Measurements from ENCODE around the gene KANSL1.
"Not testable (repeated sequence)": the region's sequence is repeated elsewhere in the genome, so short reads cannot be mapped to it uniquely, and the experiment has no call there.

KANSL1 gene

DNA sequence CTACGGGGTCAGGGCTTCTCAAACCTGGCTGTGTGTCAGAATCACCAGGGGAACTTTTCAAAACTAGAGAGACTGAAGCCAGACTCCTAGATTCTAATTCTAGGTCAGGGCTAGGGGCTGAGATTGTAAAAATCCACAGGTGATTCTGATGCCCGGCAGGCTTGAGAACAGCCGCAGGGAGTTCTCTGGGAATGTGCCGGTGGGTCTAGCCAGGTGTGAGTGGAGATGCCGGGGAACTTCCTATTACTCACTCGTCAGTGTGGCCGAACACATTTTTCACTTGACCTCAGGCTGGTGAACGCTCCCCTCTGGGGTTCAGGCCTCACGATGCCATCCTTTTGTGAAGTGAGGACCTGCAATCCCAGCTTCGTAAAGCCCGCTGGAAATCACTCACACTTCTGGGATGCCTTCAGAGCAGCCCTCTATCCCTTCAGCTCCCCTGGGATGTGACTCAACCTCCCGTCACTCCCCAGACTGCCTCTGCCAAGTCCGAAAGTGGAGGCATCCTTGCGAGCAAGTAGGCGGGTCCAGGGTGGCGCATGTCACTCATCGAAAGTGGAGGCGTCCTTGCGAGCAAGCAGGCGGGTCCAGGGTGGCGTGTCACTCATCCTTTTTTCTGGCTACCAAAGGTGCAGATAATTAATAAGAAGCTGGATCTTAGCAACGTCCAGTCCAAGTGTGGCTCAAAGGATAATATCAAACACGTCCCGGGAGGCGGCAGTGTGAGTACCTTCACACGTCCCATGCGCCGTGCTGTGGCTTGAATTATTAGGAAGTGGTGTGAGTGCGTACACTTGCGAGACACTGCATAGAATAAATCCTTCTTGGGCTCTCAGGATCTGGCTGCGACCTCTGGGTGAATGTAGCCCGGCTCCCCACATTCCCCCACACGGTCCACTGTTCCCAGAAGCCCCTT is 183.3 kb downstream of the KANSL1 start (continued):
- no peak for TF ChIP-seq PATZ1 (CRISPR knock-in tag; IDR thresholded peaks at IDR 0.05; ENCODE audit: borderline replicate concordance)

GRCh38 chr17:46008591-46008990 is 184.6 kb downstream of the KANSL1 start:
- no peak for ATAC-seq
- TF ChIP-seq OSR1 (CRISPR knock-in tag; IDR thresholded peaks at IDR 0.05) (no peak), ISL1 (CRISPR knock-in tag; IDR thresholded peaks at IDR 0.05) (no peak), CSDC2 (CRISPR knock-in tag; IDR thresholded peaks at IDR 0.05) (no peak), PATZ1 (CRISPR knock-in tag; IDR thresholded peaks at IDR 0.05; ENCODE audit: borderline replicate concordance) (no peak), CSRNP3 (CRISPR knock-in tag; IDR thresholded peaks at IDR 0.05) (no peak), PPARA (CRISPR knock-in tag; IDR thresholded peaks at IDR 0.05; ENCODE audit: borderline replicate concordance) (no peak), BACH2 (CRISPR knock-in tag; IDR thresholded peaks at IDR 0.05; ENCODE audit: borderline replicate concordance) (no peak), ESRRG (CRISPR knock-in tag; IDR thresholded peaks at IDR 0.05) (no peak), SNAI2 (CRISPR knock-in tag; IDR thresholded peaks at IDR 0.05) (no peak), ZNF565 (CRISPR knock-in tag; conservative IDR thresholded peaks at IDR 0.05; ENCODE audit: low read depth) (no peak), ZNF70 (CRISPR knock-in tag; IDR thresholded peaks at IDR 0.05) (no peak), ZNF8 (CRISPR knock-in tag; IDR thresholded peaks at IDR 0.05) (no peak), RARB (CRISPR knock-in tag; IDR thresholded peaks at IDR 0.05) (no peak), ZFP30 (CRISPR knock-in tag; IDR thresholded peaks at IDR 0.05) (no peak), TCF4 (CRISPR knock-in tag; IDR thresholded peaks at IDR 0.05; ENCODE audit: borderline replicate concordance) (no peak), GLIS3 (CRISPR knock-in tag; IDR thresholded peaks at IDR 0.05) (no peak), ZFP3 (CRISPR knock-in tag; IDR thresholded peaks at IDR 0.05) (no peak), TOX (CRISPR knock-in tag; IDR thresholded peaks at IDR 0.05; ENCODE audit: borderline replicate concordance) (no peak)
- TF ChIP-seq, protein P1, sequence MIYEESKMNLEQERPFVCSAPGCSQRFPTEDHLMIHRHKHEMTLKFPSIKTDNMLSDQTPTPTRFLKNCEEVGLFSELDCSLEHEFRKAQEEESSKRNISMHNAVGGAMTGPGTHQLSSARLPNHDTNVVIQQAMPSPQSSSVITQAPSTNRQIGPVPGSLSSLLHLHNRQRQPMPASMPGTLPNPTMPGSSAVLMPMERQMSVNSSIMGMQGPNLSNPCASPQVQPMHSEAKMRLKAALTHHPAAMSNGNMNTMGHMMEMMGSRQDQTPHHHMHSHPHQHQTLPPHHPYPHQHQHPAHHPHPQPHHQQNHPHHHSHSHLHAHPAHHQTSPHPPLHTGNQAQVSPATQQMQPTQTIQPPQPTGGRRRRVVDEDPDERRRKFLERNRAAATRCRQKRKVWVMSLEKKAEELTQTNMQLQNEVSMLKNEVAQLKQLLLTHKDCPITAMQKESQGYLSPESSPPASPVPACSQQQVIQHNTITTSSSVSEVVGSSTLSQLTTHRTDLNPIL (CRISPR knock-in tag; IDR thresholded peaks at IDR 0.05; ENCODE audit: low read depth), result no peak

DNA sequence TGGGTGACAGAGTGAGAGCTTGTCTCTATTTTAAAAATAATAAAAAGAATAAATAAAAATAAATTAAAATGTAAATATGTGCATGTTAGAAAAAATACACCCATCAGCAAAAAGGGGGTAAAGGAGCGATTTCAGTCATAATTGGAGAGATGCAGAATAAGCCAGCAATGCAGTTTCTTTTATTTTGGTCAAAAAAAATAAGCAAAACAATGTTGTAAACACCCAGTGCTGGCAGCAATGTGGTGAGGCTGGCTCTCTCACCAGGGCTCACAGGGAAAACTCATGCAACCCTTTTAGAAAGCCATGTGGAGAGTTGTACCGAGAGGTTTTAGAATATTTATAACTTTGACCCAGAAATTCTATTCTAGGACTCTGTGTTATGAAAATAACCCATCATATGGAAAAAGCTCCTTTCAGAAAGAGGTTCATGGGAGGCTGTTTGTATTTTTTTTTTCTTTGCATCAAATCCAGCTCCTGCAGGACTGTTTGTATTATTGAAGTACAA is 185.7 kb downstream of the KANSL1 start:
- no peak for TF ChIP-seq ARNTL (CRISPR knock-in tag; IDR thresholded peaks at IDR 0.05; ENCODE audit: borderline replicate concordance, low read depth)
- TF ChIP-seq OSR1 (CRISPR knock-in tag; IDR thresholded peaks at IDR 0.05), result no peak
- TF ChIP-seq ZFP3 (CRISPR knock-in tag; IDR thresholded peaks at IDR 0.05), result no peak
- no peak for TF ChIP-seq BACH2 (CRISPR knock-in tag; IDR thresholded peaks at IDR 0.05; ENCODE audit: borderline replicate concordance)
- no peak for TF ChIP-seq TOX (CRISPR knock-in tag; IDR thresholded peaks at IDR 0.05; ENCODE audit: borderline replicate concordance)
- TF ChIP-seq, protein P1 (CRISPR knock-in tag; IDR thresholded peaks at IDR 0.05; ENCODE audit: low read depth), result no peak
- no peak for TF ChIP-seq CSDC2 (CRISPR knock-in tag; IDR thresholded peaks at IDR 0.05)
- TF ChIP-seq PPARA (CRISPR knock-in tag; IDR thresholded peaks at IDR 0.05; ENCODE audit: borderline replicate concordance), result no peak
- TF ChIP-seq ESRRG (CRISPR knock-in tag; IDR thresholded peaks at IDR 0.05), result no peak
- TF ChIP-seq TCF4 (CRISPR knock-in tag; IDR thresholded peaks at IDR 0.05; ENCODE audit: borderline replicate concordance), result no peak
- TF ChIP-seq ISL1 (CRISPR knock-in tag; IDR thresholded peaks at IDR 0.05), result no peak
- no peak for TF ChIP-seq ZNF70 (CRISPR knock-in tag; IDR thresholded peaks at IDR 0.05)
- no peak for TF ChIP-seq PATZ1 (CRISPR knock-in tag; IDR thresholded peaks at IDR 0.05; ENCODE audit: borderline replicate concordance)
- no peak for TF ChIP-seq RARB (CRISPR knock-in tag; IDR thresholded peaks at IDR 0.05)
- TF ChIP-seq ZNF565 (CRISPR knock-in tag; conservative IDR thresholded peaks at IDR 0.05; ENCODE audit: low read depth), result no peak
- TF ChIP-seq ZFP30 (CRISPR knock-in tag; IDR thresholded peaks at IDR 0.05), result no peak
- no peak for ATAC-seq

DNA sequence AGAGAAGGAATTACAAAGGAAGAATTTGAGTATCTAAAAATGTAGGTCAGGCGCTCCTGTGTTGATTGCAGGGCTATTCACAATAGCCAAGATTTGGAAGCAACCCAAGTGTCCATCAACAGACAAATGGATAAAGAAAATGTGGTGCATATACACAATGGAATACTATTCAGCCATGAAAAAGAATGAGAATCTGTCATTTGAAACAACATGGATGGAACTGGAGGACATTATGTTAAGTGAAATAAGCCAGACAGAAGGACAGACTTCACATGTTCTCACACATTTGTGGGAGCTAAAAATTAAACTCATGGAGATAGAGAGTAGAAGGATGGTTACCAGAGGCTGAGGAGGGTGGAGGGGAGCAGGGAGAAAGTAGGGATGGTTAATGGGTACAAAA is 187.1 kb downstream of the KANSL1 start:
- ATAC-seq, result not testable (repeated sequence)
